Measurements from ENCODE around the gene KRT13. TPM values are rescaled to one million over a fixed set of nuclear protein-coding genes. Genes with fewer than 3 reads are reported as not detected.

KRT13 gene
- total RNA-seq, 1 donor from 2014 or later: 112 TPM

DNA sequence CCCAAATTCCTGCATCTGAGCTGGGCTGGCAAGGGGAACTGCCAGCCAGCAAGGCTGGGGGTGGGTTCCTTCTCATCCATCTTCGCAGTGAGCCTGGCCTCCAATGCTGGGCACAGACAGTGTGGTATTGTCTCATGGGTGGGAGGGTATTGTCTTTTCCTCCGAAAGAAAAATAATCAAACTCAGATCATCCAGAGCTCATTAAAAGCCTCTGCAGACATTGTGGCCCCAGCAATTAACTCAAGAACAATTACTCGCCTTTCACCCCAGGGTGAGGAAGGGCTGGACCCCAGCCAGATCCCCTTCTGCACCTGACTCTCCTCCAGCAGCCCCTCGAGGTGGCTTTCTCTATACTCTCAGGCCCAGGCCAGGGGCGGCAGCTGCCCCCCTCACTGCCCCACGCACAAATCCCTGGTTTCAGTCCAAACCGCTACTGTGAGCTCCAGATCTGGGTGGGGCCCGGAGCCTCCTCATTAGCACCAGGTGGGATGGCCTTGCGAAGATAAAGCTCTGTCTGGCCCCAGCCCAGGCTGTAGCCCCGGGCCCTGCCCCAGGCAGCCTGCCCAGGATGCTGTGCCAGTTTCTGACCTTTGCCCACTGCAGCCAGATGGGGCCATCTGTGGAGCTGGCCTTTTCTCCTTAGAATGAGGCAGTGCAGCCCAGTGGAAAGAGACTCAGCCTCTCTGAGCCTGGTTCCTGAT, 15.6 kb upstream of the KRT13 start:
- Histone ChIP-seq H3K4me3 (ENCODE audit: low read depth, low read length) (no peak overlapping the region), H3K27me3 (ENCODE audit: control insufficient read depth, insufficient read depth, low read length) (no peaks in the 10 kb centered on the region), H3K36me3 (ENCODE audit: control insufficient read depth, insufficient read depth, low read length) (peaks cover 19% of the 10 kb centered on the region)
- no peak for FAIRE-seq
- no peak for DNase-seq (ENCODE audit: low read depth)
- TF ChIP-seq, protein P1, sequence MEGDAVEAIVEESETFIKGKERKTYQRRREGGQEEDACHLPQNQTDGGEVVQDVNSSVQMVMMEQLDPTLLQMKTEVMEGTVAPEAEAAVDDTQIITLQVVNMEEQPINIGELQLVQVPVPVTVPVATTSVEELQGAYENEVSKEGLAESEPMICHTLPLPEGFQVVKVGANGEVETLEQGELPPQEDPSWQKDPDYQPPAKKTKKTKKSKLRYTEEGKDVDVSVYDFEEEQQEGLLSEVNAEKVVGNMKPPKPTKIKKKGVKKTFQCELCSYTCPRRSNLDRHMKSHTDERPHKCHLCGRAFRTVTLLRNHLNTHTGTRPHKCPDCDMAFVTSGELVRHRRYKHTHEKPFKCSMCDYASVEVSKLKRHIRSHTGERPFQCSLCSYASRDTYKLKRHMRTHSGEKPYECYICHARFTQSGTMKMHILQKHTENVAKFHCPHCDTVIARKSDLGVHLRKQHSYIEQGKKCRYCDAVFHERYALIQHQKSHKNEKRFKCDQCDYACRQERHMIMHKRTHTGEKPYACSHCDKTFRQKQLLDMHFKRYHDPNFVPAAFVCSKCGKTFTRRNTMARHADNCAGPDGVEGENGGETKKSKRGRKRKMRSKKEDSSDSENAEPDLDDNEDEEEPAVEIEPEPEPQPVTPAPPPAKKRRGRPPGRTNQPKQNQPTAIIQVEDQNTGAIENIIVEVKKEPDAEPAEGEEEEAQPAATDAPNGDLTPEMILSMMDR (IDR thresholded peaks at IDR 0.05; ENCODE audit: insufficient read depth, low read length, severe bottlenecking): no peak

DNA sequence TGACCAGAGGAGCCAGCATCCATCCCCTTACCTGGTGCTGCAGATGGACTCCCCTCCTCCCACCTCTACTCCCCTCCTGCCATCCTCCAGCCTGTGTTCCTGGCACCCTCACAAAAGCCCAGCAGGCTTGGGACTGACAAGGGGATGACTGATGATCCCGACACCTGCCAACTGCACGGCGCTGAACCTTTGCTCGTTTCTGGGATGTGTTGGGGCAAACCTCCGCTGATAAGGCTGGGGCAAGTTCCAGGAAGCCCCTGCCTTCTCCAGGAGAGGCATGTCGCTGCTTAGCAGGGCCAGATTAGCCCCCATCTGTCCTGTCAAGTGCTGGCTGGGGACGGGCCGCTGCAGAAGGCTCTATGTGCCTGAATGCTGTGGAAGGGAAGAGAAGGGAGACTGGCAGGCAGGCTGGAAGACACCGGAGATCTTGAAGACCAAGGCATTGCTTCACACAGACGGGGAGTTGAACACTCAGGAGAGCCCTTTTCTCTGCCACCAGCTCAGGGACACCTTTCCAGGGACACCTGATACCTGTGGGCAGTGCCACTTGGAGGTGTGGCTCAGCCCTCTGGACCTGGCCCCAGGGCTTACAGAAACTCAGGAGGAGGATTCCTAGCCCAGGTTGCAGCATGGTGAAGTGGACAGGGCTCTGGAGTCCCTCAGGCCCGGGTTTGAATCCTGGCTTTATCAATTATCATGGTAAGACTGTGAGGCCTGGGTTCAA, 14.3 kb upstream of the KRT13 start:
- no peak overlapping the region for H3K4me3 ChIP-seq (ENCODE audit: low read depth, low read length)
- no peaks in the 10 kb centered on the region for H3K27me3 ChIP-seq (ENCODE audit: control insufficient read depth, insufficient read depth, low read length)
- FAIRE-seq (no peak), DNase-seq (ENCODE audit: low read depth) (peak; percentile 87)
- H3K36me3 ChIP-seq (ENCODE audit: control insufficient read depth, insufficient read depth, low read length): peaks cover 22% of the 10 kb centered on the region
- TF ChIP-seq, protein P1 (IDR thresholded peaks at IDR 0.05; ENCODE audit: insufficient read depth, low read length, severe bottlenecking): no peak

DNA sequence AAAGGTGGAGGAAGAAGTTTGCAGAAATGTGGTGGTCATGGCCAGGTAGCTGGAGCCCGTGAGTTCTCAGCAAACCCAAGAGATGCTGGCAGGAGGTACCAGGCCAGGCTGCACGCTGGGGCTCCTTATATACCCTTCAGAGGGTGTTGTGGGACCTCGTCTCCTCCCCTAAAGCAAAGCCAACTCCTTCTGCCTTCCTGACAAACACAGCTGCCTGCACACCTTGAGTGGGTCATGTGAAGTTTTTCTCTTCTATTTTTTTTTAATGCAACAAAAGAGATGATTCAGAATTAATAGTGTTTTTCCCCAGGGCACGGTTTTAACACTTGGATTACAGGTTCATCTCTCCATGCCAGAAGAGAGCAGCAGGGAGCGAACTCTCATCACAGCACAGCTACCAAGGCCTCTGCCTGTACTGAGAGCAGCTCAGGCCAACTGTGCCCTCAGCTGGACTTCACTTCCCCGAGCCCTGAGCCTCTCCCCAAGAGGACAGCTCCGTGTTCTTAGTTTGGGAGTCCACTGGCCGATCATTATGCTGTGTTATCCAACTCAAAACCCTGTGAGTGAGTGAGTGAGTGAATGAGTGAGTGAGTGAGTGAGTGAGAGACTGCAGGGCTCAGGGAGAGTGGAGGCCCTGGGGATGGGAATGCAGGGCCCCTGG, 13.5 kb upstream of the KRT13 start, which contains the start of gene KRT15:
KRT15 (minus strand) TSS at position 102 of the 661 bp plus-strand sequence; CDS start at position 39, 63 bp downstream.
- H3K27me3 ChIP-seq (ENCODE audit: control insufficient read depth, insufficient read depth, low read length): no peaks in the 10 kb centered on the region
- peak; percentile 62 for FAIRE-seq
- peak within 1 kb of the TSS; percentile 22 for H3K4me3 ChIP-seq (ENCODE audit: low read depth, low read length)
- peaks cover 22% of the 10 kb centered on the region for H3K36me3 ChIP-seq (ENCODE audit: control insufficient read depth, insufficient read depth, low read length)
- TF ChIP-seq, protein P1 (IDR thresholded peaks at IDR 0.05; ENCODE audit: insufficient read depth, low read length, severe bottlenecking): peak; percentile 25
- peak; percentile 92 for DNase-seq (ENCODE audit: low read depth)

- no peak for FAIRE-seq
- DNase-seq (ENCODE audit: low read depth): peak; percentile 42
- H3K27me3 ChIP-seq (ENCODE audit: control insufficient read depth, insufficient read depth, low read length): no peaks in the 10 kb centered on the region
- H3K4me3 ChIP-seq (ENCODE audit: low read depth, low read length): peak overlapping the region; percentile 22
- TF ChIP-seq, protein P1 (IDR thresholded peaks at IDR 0.05; ENCODE audit: insufficient read depth, low read length, severe bottlenecking): no peak
- peaks cover 22% of the 10 kb centered on the region for H3K36me3 ChIP-seq (ENCODE audit: control insufficient read depth, insufficient read depth, low read length)
These were observed 12.6 kb upstream of the KRT13 start for GRCh38 chr17:41518031-41518430.

GRCh38 chr17:41516830-41517283, 11.4 kb upstream of the KRT13 start:
- H3K4me3 ChIP-seq (ENCODE audit: low read depth, low read length): no peak overlapping the region
- no peak for FAIRE-seq
- TF ChIP-seq, protein P1 (IDR thresholded peaks at IDR 0.05; ENCODE audit: insufficient read depth, low read length, severe bottlenecking): no peak

More at GRCh38 chr17:41516830-41517283, 11.4 kb upstream of the KRT13 start:
- peaks cover 22% of the 10 kb centered on the region for H3K36me3 ChIP-seq (ENCODE audit: control insufficient read depth, insufficient read depth, low read length)
- no peaks in the 10 kb centered on the region for H3K27me3 ChIP-seq (ENCODE audit: control insufficient read depth, insufficient read depth, low read length)
- DNase-seq (ENCODE audit: low read depth): peak; percentile 45
